ENCODE data around the gene RCAN1. TPM values are rescaled to one million over a fixed set of nuclear protein-coding genes. Genes with fewer than 3 reads are reported as not detected.

RCAN1 gene
- total and polyA plus RNA-seq, 2 of the 13 experiments (the other 11 are each of a cell fraction or from before 2014, with no cell fraction given): 9.4 to 34.1 TPM

- TF ChIP-seq MAFK (conservative IDR thresholded peaks at IDR 0.05 in 1 of 2, IDR thresholded peaks at IDR 0.05 in 1 of 2; ENCODE audit: low read length in 2 of 2) (no peak), ZNF609 (CRISPR knock-in tag; IDR thresholded peaks at IDR 0.05; ENCODE audit: borderline replicate concordance) (peak; percentile 93), MXD4 (CRISPR knock-in tag; IDR thresholded peaks at IDR 0.05) (no peak), ZNF3 (CRISPR knock-in tag; IDR thresholded peaks at IDR 0.05) (no peak), MZF1 (CRISPR knock-in tag; IDR thresholded peaks at IDR 0.05; ENCODE audit: borderline replicate concordance) (no peak), ZNF7 (CRISPR knock-in tag; IDR thresholded peaks at IDR 0.05) (no peak), ZKSCAN1 (IDR thresholded peaks at IDR 0.05; ENCODE audit: low read length) (no peak), XBP1 (CRISPR knock-in tag; IDR thresholded peaks at IDR 0.05) (no peak), YEATS2 (CRISPR knock-in tag; IDR thresholded peaks at IDR 0.05; ENCODE audit: borderline replicate concordance) (no peak), ZMAT3 (CRISPR knock-in tag; conservative IDR thresholded peaks at IDR 0.05) (no peak), ZNF563 (CRISPR knock-in tag; IDR thresholded peaks at IDR 0.05) (no peak), ZNF343 (CRISPR knock-in tag; IDR thresholded peaks at IDR 0.05) (no peak), SETDB1 (CRISPR knock-in tag; IDR thresholded peaks at IDR 0.05; ENCODE audit: borderline replicate concordance) (no peak), ZNF468 (CRISPR knock-in tag; IDR thresholded peaks at IDR 0.05) (no peak), ZNF136 (CRISPR knock-in tag; IDR thresholded peaks at IDR 0.05; ENCODE audit: low read depth) (no peak), ZNF44 (CRISPR knock-in tag; IDR thresholded peaks at IDR 0.05) (no peak), KLF16 (CRISPR knock-in tag; IDR thresholded peaks at IDR 0.05) (no peak), DPF2 (CRISPR knock-in tag; IDR thresholded peaks at IDR 0.05; ENCODE audit: borderline replicate concordance, low read depth) (peak; percentile 48; the same call in 1 of the 2 replicates), FOXA3 (CRISPR knock-in tag; IDR thresholded peaks at IDR 0.05) (peak; percentile 81), KDM1A (CRISPR knock-in tag; IDR thresholded peaks at IDR 0.05) (peak; percentile 40; the same call in 1 of the 2 replicates), ZNF230 (CRISPR knock-in tag; IDR thresholded peaks at IDR 0.05) (no peak), ZNF720 (CRISPR knock-in tag; IDR thresholded peaks at IDR 0.05) (no peak), ZNF263 (CRISPR knock-in tag; IDR thresholded peaks at IDR 0.05) (no peak), ZNF446 (CRISPR knock-in tag; IDR thresholded peaks at IDR 0.05) (no peak), ARNTL (CRISPR knock-in tag; IDR thresholded peaks at IDR 0.05) (no peak), SRY (CRISPR knock-in tag; IDR thresholded peaks at IDR 0.05) (no peak), ZNF770 (CRISPR knock-in tag; IDR thresholded peaks at IDR 0.05) (no peak), MTF2 (CRISPR knock-in tag; IDR thresholded peaks at IDR 0.05; ENCODE audit: borderline replicate concordance) (no peak)
Measured at GRCh38 chr21:34522284-34522683, 92.6 kb downstream of the RCAN1 start (continued).

All from HepG2 (cell line).